Measurements from ENCODE around the gene PMIS2.

PMIS2 gene

GRCh38 chr19:35556846-35557538 is 29.0 kb upstream of the PMIS2 start:
- DNase-seq: no peak

GRCh38 chr19:35557539-35558399 is 28.2 kb upstream of the PMIS2 start:
- peak; percentile 53 for DNase-seq

- DNase-seq: no peak
Observed at GRCh38 chr19:35558400-35559280, 27.3 kb upstream of the PMIS2 start.

- no peak for DNase-seq
Observed at GRCh38 chr19:35559281-35559659, 26.7 kb upstream of the PMIS2 start.

GRCh38 chr19:35559781-35560180 is 26.2 kb upstream of the PMIS2 start:
- no peak for DNase-seq

- no peak for DNase-seq
Observed at GRCh38 chr19:35560271-35560670, 25.7 kb upstream of the PMIS2 start.

GRCh38 chr19:35560677-35561076 is 25.3 kb upstream of the PMIS2 start:
- DNase-seq: no peak

- DNase-seq: no peak
Observed at GRCh38 chr19:35561436-35561835, 24.5 kb upstream of the PMIS2 start.

GRCh38 chr19:35562336-35562735 is 23.6 kb upstream of the PMIS2 start:
- DNase-seq: no peak

GRCh38 chr19:35562776-35563175 is 23.2 kb upstream of the PMIS2 start:
- no peak for DNase-seq

GRCh38 chr19:35563207-35563829 is 22.7 kb upstream of the PMIS2 start, which contains the start of gene ATP4A:
ATP4A (minus strand) TSS chr19:35563658; CDS start chr19:35563629, 29 bp downstream.
- DNase-seq: no peak

- DNase-seq: no peak
Observed at GRCh38 chr19:35565016-35565856, 20.7 kb upstream of the PMIS2 start.

GRCh38 chr19:35566738-35567137 is 19.2 kb upstream of the PMIS2 start:
- no peak for DNase-seq

GRCh38 chr19:35569281-35569781 is 16.6 kb upstream of the PMIS2 start:
- no peak for DNase-seq

- no peak for DNase-seq
Observed at GRCh38 chr19:35571406-35571965, 14.5 kb upstream of the PMIS2 start.

GRCh38 chr19:35577918-35578317 is 8.1 kb upstream of the PMIS2 start:
- no peak for DNase-seq

- no peak for DNase-seq
Observed at GRCh38 chr19:35578707-35579106, 7.3 kb upstream of the PMIS2 start.

GRCh38 chr19:35582760-35583159 is 3.2 kb upstream of the PMIS2 start:
- no peak for DNase-seq

GRCh38 chr19:35587321-35587720 is 1.3 kb downstream of the PMIS2 start:
- DNase-seq: no peak

GRCh38 chr19:35590875-35591274 is 4.9 kb downstream of the PMIS2 start:
- DNase-seq: no peak

- peak; percentile 10 for DNase-seq
Observed at GRCh38 chr19:35592226-35592625, 6.3 kb downstream of the PMIS2 start.

Measured in fibroblast of skin of right quadriceps (primary cell).